Effector CD8-positive, alpha-beta T cell (primary cell): ENCODE measurements around the gene ATG4D.

ENCODE experiments used
- DNase-seq: peaks from one replicate; lab custom pipeline; 2025; lab: John Stamatoyannopoulos, UW

The ATG4D gene

DNA sequence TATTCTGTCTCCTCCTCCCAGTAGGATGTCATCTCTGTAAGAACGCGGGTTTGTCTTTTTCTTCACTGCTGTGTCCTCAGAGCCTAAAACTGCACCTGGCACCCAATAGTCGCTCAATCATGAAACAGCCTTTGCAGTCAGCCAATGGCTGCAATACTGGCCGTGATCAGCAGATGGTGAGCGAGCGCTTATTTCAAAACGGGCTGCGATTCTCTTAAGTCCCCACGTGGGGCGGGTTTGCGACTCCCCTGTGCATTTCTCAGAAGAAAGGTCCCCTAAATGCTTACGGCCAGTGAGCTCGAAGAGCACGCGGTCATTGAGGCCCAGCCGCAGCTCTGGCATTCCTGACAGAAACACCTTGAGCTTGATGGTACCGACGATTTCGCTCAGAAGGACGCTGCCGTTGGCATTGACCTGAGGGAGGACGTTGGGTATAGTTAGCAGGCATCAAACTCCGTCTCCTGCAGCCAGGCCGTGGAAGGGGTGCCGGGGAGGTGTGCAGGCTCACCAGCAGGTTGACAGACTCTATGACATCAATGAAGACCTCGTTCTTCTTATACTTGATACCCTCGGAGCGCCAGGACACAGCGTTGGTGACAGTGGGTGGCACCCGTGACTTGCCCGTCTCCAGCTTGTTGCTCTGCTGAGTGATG, 37.4 kb downstream of the ATG4D start:
- DNase-seq = peak; percentile 82

DNA sequence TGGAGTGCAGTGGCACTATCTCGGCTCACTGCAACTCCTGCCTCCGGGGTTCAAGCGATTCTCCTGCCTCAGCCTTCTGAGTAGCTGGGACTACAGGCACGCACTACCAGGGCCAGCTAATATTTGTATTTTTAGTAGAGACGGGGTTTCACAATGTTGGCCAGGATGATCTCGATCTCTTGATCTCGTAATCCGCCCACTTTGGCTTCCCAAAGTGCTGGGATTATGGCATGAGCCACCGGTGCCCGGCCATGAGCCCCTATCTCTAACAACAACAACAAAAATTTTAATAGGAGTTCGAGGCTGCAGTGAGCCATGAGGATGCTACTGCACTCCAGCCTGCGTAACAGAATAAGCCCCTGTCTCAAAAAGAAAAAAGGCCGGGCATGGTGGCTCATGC, 38.4 kb downstream of the ATG4D start:
- DNase-seq = no peak

DNA sequence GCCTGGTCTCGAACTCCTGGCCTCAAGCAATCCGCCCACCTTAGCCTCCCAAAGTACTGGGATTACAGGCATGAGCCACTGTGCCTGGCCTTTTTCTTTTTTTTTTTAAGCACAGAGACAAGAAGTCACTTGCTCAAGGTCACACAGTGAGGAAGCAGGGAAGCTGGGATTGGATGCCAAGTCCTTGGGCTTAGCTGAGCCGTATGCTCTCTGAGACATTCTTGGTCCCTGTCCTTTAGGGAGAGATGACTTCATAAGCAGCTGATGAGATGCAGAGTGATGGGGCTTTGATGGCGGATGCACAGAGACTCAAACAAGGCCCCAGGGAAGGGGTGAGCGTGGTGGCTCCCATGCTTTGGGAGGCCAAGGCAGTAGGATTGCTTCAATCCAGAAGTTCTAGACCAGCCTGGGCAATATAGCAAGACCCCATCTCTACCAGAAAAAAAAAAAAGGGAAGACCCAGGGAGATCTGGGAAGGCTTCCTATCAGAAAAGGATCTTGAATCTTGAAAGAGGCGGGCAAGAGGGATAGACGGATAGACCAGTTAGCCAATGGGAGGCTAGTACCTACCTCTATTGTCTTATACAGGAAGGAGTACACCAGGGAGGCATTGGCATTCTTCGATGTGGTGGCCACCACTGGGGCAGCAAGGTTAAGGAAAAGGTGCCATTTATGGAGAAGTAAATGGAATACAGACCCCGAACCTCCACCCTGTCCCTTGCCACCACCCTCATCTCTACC, 39.5 kb downstream of the ATG4D start:
- DNase-seq = no peak

DNA sequence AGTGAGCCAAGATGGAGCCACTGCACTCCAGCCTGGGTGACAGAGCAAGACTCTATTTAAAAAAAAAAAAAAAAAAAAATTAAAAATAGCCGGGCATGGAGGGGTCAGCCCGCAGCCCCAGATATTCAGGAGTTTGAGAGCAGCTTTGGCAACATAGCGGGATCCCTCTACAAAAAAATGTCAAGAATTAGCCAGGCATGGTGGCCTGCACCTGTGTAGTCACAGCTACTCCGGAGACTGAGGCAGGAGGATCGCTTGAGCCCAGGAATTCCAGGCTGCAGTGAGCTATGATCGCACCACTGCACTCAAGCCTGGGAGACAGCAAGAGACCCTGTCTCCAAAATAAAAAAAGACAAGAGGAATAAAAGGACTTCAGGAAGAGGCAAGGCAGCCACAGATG, 42.7 kb downstream of the ATG4D start:
- no peak for DNase-seq

DNA sequence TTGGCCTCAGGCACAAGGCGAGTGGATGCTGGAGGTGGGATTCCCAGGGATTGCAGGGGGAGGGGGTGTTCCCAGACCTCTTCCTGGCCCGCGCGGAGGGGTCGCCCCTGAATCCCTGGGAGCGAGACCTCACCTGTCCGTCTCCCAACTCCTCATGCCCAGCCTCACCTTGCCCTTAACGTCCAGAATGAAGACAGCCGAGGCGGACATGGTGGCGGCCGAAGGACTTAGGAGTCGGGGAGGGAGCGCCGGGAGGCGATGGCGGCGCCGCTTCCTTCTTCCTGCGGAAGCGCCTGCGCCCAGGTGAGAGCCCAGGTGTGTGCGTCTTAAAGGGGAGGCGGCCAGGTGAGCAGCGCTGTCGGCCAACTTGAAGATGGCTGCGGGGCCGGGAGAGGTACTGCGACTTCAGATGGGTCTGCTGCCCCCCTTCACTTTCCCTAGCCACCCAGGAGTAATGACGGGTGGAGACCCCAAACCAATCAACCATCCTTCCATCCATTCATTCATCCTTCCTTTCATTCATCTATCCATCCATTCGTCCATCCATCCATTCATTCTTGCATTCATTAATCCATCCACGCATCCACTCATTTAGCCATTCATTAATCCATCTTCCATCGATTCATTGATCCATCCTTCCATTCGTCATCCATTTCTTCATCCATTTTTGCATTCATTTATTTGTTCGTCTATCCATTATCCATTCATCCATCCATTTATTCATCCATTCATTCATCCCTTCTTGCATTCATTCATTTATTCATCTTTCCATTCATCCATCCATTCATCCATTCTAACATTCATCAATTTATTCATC, 43.5 kb downstream of the ATG4D start, which contains the start of gene AP1M2:
TSS of gene AP1M2 (minus strand) at position 291 of the 817 bp plus-strand sequence. CDS start at position 210, 81 bp downstream.
- no peak for DNase-seq

GRCh38 chr19:10587839-10588150, 44.1 kb downstream of the ATG4D start:
- DNase-seq = no peak

- no peak for DNase-seq
Measured at GRCh38 chr19:10593148-10593547, 49.4 kb downstream of the ATG4D start.

DNA sequence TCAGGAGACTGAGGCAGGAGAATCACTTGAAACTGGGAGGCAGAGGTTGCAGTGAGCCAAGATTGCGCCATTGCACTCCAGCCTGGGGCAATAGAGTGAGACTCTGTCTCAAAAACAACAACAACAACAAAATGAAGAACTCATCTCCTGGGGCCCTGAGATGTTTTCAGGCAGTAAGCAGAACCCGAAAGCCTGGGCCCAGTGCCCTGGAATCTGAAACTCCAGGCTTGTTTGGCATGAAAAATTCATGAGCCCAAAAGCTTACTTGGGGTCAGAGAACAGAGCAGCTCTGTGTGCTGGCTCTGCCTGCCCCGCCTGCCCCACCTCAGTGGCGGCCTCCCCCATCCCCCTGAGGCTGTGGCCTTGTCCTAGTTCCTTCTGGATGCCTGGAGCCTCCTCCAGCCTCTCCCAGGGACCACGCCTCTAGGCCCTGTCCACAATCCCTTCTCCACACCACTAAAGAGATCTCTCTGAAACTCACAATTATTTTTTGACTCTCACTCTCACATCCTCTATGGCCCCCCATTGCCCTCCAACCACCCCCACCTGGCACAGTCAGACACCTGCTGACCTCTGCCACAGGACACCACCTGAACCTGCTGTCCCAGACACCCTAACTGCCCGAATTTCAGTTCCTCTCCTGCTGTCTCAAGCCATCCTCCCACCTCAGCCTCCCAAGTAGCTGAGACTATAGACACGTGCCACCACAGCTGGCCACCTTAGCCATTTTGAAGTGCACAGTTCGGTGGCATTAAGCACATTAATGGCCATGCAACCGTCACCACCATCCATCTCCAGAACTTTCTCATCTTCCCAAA, 50.3 kb downstream of the ATG4D start:
- DNase-seq = no peak

DNA sequence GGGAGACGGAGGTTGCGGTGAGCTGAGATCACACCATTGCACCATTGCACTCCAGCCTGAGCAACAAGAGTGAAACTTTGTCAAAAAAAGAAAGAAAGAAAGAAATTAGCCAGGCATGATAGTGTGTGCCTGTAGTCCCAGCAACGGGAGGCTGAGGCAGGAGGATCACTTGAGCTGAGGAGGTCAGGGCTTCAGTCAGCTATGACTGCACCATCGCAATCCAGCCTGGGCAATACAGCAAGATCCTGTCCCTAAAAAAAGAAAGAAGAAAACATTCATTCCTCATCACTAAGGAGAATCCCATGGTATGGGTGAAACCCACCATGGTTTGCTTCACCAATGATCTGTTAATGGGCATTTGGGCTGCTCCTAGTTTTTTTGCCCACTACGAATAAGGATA, 56.4 kb downstream of the ATG4D start:
- no peak for DNase-seq

- no peak for DNase-seq
Measured at GRCh38 chr19:10601999-10602329, 58.3 kb downstream of the ATG4D start.

DNA sequence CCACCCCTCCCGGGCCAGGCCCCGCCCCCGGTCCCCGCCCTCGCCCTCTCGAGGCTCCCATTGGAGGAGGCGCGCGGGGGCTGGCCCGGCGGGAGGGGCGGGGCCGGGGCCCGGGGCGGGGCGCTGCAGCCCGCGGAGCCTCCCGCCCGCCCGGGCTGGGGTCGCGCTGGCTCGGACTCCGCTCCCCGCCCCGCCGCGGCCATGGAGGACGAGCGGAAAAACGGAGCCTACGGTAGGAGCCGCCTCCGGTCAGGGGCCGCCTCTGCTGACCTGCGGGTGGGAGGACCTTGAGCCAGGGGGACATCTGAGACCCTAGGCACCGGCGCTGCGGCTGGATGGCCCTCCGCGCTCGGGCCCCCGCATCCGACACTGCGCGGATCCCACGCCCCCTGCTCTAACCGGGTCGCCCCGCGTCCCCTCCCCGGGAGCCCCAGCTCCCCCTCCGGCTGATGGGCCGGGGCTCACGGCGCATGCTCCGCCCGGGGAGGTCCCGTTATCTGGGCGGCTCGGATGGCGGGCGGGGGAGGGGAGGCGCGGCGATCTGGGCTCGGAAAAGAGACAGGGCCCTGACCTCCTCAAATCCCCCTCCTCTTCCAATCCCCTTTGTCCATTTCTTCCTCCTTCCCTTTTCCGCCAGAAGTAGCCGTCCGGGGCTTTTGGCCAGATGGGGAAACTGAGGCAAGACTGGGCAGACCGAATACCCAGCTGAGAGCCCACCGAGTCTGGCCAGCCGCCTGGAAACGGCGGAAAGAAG, 58.8 kb downstream of the ATG4D start:
- peak; percentile 84 for DNase-seq
